ENCODE measurements around the gene PPP1CC.

- TF ChIP-seq CTCF (IDR thresholded peaks at IDR 0.05) (no peak), PBX3 (IDR thresholded peaks at IDR 0.05) (no peak), JUND (IDR thresholded peaks at IDR 0.05) (no peak), ELF1 (IDR thresholded peaks at IDR 0.05) (no peak), SIN3A (IDR thresholded peaks at IDR 0.05; ENCODE audit: borderline replicate concordance, low read depth, low read length) (no peak), MAX (IDR thresholded peaks at IDR 0.05; ENCODE audit: low read depth) (no peak), RAD21 (IDR thresholded peaks at IDR 0.05; ENCODE audit: low read length) (no peak), TCF12 (IDR thresholded peaks at IDR 0.05) (no peak), EP300 (IDR thresholded peaks at IDR 0.05; ENCODE audit: borderline replicate concordance in 1 of 2, low read depth in 1 of 2, low read length in 1 of 2) (no peak)
These were observed 39.4 kb upstream of the PPP1CC start for GRCh38 chr12:110782094-110782493.

Measured in SK-N-SH (cell line).